Panc1 (cell line): ENCODE data around the gene NPAS1. TPM values are rescaled to one million over a fixed set of nuclear protein-coding genes. Genes with fewer than 3 reads are reported as not detected.

Experiments used
- ATAC-seq: fragments of 200-7000 bp; cut with Tn5 transposase; 2 replicates; pipeline ENCODE4 v1.9.1; 2020; ENCODE audit warnings: mild to moderate bottlenecking, moderate library complexity
- BruUV-seq: library from RNA; stranded (reverse); fragments of 400-500 nt; replicated peaks from 2 replicates; lab custom pipeline; 2021; lab: Mats Ljungman, UMichigan
- CTCF ChIA-PET: fragments of 300-600 bp; sonication (Branson Sonifier 250); formaldehyde crosslinking; loops from one replicate; lab custom pipeline; 2022; ENCODE audit warnings: antibody characterized with exemption; lab: Charles Lee
- POLR2A ChIA-PET: fragments of 300-600 bp; sonication (Branson Sonifier 250); formaldehyde crosslinking; loops from one replicate; lab custom pipeline; 2022; ENCODE audit warnings: antibody characterized with exemption; lab: Charles Lee
- DNase-seq: peaks from one replicate; pipeline ENCODE4 v3.0.0-alpha.2; 2010; ENCODE audit warnings: low read depth, low spot score
- H3K27ac ChIP-seq: 2 replicates; pipeline ENCODE4 v1.5.1; 2011; ENCODE audit warnings: mild to moderate bottlenecking, low read length, inconsistent platforms
- H3K27me3 ChIP-seq: fragments of 200-500 bp; sonication (Bioruptor generic); 2 replicates; pipeline ENCODE4 v1.6.0; 2014; ENCODE audit warnings: low read length, inconsistent platforms; ENCODE audit not compliant: control insufficient read depth, insufficient read depth
- H3K36me3 ChIP-seq: fragments of 200-500 bp; sonication (Bioruptor generic); 2 replicates; pipeline ENCODE4 v1.5.1; 2014; ENCODE audit warnings: inconsistent platforms, mild to moderate bottlenecking, low read length, moderate library complexity; ENCODE audit not compliant: control insufficient read depth, insufficient read depth
- H3K4me1 ChIP-seq: 2 replicates; pipeline ENCODE4 v1.5.1; 2011; ENCODE audit warnings: inconsistent platforms, mild to moderate bottlenecking, low read length, moderate library complexity; ENCODE audit not compliant: control insufficient read depth, insufficient read depth
- H3K4me3 ChIP-seq, 2 experiments: 2 replicates each; pipeline ENCODE4 v1.5.1; 2011 to 2012; ENCODE audit warnings: low read depth in 2 of 2, low read length in 2 of 2, mild to moderate bottlenecking in 2 of 2, inconsistent platforms in 1 of 2, moderate library complexity in 1 of 2
- H3K9me3 ChIP-seq: fragments of 200-500 bp; sonication (Bioruptor generic); 2 replicates; pipeline ENCODE4 v1.5.1; 2014; ENCODE audit warnings: low read depth, mild to moderate bottlenecking, inconsistent platforms, low read length, moderate library complexity; ENCODE audit not compliant: control insufficient read depth, insufficient read depth
- POLR2AphosphoS5 ChIP-seq: IDR thresholded peaks from 2 replicates; pipeline ENCODE4 v1.6.1; 2012; ENCODE audit warnings: mild to moderate bottlenecking, low read depth, low read length, moderate library complexity
- SIN3A ChIP-seq: IDR thresholded peaks from 2 replicates; pipeline ENCODE4 v1.6.1; 2012; ENCODE audit warnings: low read depth, mild to moderate bottlenecking, low read length, moderate library complexity, borderline replicate concordance; ENCODE audit not compliant: insufficient read depth
- TCF7L2 ChIP-seq: IDR thresholded peaks from 2 replicates; pipeline ENCODE4 v1.6.1; 2011; ENCODE audit warnings: mild to moderate bottlenecking, low read depth, low read length, inconsistent platforms
- in situ Hi-C: cut with HindIII; loops from 2 replicates; pipeline ENCODE4 v1.10.0; 2016; ENCODE audit warnings: low sequenced_read_pairs, low pct_unique_long_range_greater_than_20kb
- intact Hi-C: fragments of 100-400 bp; cut with micrococcal nuclease; formaldehyde crosslinking; loops from one replicate; pipeline ENCODE4 v1.10.0; 2022; ENCODE audit not compliant: unreplicated experiment
- total RNA-seq: library from RNA; stranded (reverse); gene quantifications from one replicate; pipeline ENCODE4 v1.2.1, GENCODE V29; 2021; ENCODE audit not compliant: unreplicated experiment
- TF ChIP-seq, protein P1 (sequence below): fragments of 450-650 bp; IDR thresholded peaks from 2 replicates; pipeline ENCODE4 v1.5.1; 2017; ENCODE audit warnings: mild to moderate bottlenecking
- TF ChIP-seq, protein P2 (sequence below), 2 experiments: IDR thresholded peaks; 2 replicates each; pipeline ENCODE4 v1.6.1; 2011 to 2012; ENCODE audit warnings: low read depth in 2 of 2, control low read depth in 1 of 2, low read length in 1 of 2, mild to moderate bottlenecking in 1 of 2, moderate library complexity in 1 of 2; ENCODE audit not compliant: insufficient read depth in 1 of 2

NPAS1 gene
- total RNA-seq, 1 experiment from 2014 or later, result 3.6 TPM

DNA sequence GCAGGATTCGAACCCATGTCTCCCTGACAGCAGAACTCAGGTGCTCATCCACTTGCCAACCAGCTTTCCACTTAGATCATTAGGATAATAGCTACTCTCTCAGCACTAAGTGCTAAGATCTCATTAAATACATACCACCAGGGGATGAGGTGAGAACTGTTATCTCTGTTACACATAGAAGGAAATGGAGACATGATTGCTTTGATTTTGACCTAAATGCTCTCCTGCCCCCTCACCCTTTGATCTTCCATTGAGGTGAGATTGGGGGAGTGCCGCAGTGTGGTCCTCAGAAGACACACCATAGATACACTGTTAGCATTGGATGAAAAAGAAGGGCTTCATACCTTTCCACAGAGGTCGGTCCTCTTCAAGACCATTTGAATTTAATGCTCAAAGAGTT is 38.9 kb upstream of the NPAS1 start:
- CTCF ChIA-PET, result interaction anchor here (0.5 kb wide), 1 partner anchor 52 kb away, joined by 3 read pairs; no protein-coding TSS in a partner anchor
- Histone ChIP-seq H3K27ac (no peak overlapping the region), H3K4me3 (no peak overlapping the region), H3K4me1 (peaks cover 28% of the 10 kb centered on the region), H3K9me3 (no peaks in the 10 kb centered on the region), H3K36me3 (no peaks in the 10 kb centered on the region), H3K27me3 (no peaks in the 10 kb centered on the region)
- no peak for DNase-seq
- intact Hi-C loops (no loop called here), in situ Hi-C loops (no loop called here)
- no peak for ATAC-seq
- TF ChIP-seq POLR2AphosphoS5 (no peak), TCF7L2 (no peak), SIN3A (no peak)
- TF ChIP-seq, protein P1, sequence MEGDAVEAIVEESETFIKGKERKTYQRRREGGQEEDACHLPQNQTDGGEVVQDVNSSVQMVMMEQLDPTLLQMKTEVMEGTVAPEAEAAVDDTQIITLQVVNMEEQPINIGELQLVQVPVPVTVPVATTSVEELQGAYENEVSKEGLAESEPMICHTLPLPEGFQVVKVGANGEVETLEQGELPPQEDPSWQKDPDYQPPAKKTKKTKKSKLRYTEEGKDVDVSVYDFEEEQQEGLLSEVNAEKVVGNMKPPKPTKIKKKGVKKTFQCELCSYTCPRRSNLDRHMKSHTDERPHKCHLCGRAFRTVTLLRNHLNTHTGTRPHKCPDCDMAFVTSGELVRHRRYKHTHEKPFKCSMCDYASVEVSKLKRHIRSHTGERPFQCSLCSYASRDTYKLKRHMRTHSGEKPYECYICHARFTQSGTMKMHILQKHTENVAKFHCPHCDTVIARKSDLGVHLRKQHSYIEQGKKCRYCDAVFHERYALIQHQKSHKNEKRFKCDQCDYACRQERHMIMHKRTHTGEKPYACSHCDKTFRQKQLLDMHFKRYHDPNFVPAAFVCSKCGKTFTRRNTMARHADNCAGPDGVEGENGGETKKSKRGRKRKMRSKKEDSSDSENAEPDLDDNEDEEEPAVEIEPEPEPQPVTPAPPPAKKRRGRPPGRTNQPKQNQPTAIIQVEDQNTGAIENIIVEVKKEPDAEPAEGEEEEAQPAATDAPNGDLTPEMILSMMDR, result no peak
- TF ChIP-seq, protein P2, sequence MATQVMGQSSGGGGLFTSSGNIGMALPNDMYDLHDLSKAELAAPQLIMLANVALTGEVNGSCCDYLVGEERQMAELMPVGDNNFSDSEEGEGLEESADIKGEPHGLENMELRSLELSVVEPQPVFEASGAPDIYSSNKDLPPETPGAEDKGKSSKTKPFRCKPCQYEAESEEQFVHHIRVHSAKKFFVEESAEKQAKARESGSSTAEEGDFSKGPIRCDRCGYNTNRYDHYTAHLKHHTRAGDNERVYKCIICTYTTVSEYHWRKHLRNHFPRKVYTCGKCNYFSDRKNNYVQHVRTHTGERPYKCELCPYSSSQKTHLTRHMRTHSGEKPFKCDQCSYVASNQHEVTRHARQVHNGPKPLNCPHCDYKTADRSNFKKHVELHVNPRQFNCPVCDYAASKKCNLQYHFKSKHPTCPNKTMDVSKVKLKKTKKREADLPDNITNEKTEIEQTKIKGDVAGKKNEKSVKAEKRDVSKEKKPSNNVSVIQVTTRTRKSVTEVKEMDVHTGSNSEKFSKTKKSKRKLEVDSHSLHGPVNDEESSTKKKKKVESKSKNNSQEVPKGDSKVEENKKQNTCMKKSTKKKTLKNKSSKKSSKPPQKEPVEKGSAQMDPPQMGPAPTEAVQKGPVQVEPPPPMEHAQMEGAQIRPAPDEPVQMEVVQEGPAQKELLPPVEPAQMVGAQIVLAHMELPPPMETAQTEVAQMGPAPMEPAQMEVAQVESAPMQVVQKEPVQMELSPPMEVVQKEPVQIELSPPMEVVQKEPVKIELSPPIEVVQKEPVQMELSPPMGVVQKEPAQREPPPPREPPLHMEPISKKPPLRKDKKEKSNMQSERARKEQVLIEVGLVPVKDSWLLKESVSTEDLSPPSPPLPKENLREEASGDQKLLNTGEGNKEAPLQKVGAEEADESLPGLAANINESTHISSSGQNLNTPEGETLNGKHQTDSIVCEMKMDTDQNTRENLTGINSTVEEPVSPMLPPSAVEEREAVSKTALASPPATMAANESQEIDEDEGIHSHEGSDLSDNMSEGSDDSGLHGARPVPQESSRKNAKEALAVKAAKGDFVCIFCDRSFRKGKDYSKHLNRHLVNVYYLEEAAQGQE (IDR thresholded peaks at IDR 0.05; ENCODE audit: insufficient read depth in 1 of 2, low read depth in 2 of 2, low read length in 1 of 2), result no peak
- no TSS peak for BruUV-seq
- POLR2A ChIA-PET, result no interaction called here

DNA sequence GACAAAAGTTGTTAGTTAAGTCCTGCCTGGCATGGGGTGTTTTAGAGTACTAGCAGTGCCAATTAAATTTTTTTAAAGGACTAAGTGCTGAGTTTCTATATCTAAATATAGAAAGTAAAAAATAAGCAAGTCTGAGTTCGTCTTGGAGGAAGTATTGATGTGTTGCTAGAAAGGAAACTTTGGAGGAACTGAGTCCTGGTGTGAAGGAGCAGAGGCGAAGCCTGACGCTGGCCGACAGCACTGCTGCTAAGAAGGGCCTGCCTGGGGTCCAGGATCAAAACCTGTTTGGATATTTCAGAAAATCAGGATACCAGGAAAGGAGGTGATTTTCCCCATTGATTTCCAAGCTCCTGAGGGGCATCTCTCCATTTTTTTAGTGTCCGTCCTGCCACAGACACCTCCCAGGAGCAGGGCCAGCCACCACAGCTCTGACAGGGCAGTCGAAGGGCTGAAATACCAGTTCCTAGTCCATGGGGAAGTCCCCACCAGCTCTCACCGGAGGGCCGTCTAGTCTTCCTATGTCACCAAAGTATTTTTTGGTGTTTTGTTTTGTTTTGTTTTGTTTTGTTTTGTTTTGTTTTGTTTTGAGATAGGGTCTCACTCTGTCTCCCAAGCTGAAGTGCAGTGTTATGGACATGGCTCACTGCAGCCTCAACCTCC is 38.2 kb upstream of the NPAS1 start:
- ATAC-seq (no peak), DNase-seq (no peak)
- in situ Hi-C loops (no loop called here), intact Hi-C loops (no loop called here)
- ChIA-PET POLR2A (no interaction called here), CTCF (no interaction called here)
- H3K4me1 ChIP-seq, result peaks cover 21% of the 10 kb centered on the region
- TF ChIP-seq SIN3A (no peak), POLR2AphosphoS5 (no peak)
- H3K27me3 ChIP-seq, result no peaks in the 10 kb centered on the region
- no TSS peak for BruUV-seq
- H3K4me3 ChIP-seq, result no peak overlapping the region
- H3K36me3 ChIP-seq, result no peaks in the 10 kb centered on the region
- H3K27ac ChIP-seq, result no peak overlapping the region
- H3K9me3 ChIP-seq, result no peaks in the 10 kb centered on the region

DNA sequence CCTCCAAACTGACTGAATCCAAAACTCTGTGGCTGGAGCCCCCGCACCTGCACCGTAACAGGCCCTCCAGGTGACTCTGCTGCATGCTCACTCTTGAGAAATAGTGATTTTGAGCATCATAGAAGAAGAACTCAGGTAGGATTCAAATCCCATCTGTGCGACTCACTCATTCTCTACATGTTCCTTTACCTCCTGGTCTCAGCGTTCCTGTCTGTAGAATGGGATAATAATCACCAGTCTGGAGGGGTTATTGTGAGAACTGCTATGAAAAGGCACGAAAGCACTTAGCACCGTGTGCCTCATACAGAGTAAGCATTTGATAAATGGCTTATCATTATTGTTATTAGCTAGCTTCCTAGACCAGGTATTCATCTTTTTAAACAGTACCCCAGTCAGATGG is 36.5 kb upstream of the NPAS1 start:
- no peaks in the 10 kb centered on the region for H3K27me3 ChIP-seq
- ChIA-PET CTCF (no interaction called here), POLR2A (no interaction called here)
- ATAC-seq (no peak), DNase-seq (no peak)
- no peaks in the 10 kb centered on the region for H3K9me3 ChIP-seq
- BruUV-seq, result no TSS peak
- H3K4me3 ChIP-seq, result no peak overlapping the region
- in situ Hi-C loops, result no loop called here
- H3K36me3 ChIP-seq, result no peaks in the 10 kb centered on the region; the same call in 1 of the 2 replicates
- TF ChIP-seq SIN3A (no peak), TCF7L2 (no peak), POLR2AphosphoS5 (no peak)
- TF ChIP-seq, protein P1, result no peak
- TF ChIP-seq, protein P2 (IDR thresholded peaks at IDR 0.05; ENCODE audit: insufficient read depth in 1 of 2, low read depth in 2 of 2, low read length in 1 of 2), result no peak
- H3K4me1 ChIP-seq, result peaks cover 5% of the 10 kb centered on the region
- intact Hi-C loops, result no loop called here
- no peak overlapping the region for H3K27ac ChIP-seq
